ENCODE results near the gene EIF4G3.

DNA sequence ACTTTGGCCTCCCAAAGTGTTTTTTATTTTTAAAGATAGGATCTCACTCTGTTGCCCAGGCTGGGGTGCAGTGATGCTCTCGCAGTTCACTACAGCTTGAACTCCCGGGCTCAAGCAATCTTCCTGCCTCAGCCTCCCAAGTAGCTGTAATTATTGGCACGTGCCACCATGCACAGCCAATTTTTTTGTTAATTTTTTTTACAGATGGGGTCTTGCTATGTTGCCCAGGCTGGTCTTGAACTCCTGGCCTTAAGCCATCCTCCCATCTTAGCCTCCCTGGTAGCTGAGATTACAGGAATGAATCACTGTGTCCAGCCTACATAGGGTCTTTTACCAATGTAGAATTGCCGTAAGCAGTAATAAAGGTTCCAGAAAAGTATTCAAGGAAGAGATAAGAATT lies 340.5 kb downstream of the EIF4G3 start:
- TF ChIP-seq, protein P1, sequence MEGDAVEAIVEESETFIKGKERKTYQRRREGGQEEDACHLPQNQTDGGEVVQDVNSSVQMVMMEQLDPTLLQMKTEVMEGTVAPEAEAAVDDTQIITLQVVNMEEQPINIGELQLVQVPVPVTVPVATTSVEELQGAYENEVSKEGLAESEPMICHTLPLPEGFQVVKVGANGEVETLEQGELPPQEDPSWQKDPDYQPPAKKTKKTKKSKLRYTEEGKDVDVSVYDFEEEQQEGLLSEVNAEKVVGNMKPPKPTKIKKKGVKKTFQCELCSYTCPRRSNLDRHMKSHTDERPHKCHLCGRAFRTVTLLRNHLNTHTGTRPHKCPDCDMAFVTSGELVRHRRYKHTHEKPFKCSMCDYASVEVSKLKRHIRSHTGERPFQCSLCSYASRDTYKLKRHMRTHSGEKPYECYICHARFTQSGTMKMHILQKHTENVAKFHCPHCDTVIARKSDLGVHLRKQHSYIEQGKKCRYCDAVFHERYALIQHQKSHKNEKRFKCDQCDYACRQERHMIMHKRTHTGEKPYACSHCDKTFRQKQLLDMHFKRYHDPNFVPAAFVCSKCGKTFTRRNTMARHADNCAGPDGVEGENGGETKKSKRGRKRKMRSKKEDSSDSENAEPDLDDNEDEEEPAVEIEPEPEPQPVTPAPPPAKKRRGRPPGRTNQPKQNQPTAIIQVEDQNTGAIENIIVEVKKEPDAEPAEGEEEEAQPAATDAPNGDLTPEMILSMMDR (IDR thresholded peaks at IDR 0.05; ENCODE audit: insufficient read depth, low read length, poor library complexity, severe bottlenecking), result no peak
- no peak for TF ChIP-seq EZH2phosphoT487 (conservative IDR thresholded peaks at IDR 0.05; ENCODE audit: low read length)
